GM23248 (cell line): ENCODE data around the gene IL21R.
"Not testable (repeated sequence)": the region's sequence is repeated elsewhere in the genome, so short reads cannot be mapped to it uniquely, and the experiment has no call there.

Experiments used
- EZH2 ChIP-seq: fragments of 200-600 bp; sonication (generic); IDR thresholded peaks from 2 replicates; pipeline ENCODE4 v1.6.1; 2018; ENCODE audit warnings: antibody characterized with exemption, mild to moderate bottlenecking; ENCODE audit not compliant: insufficient read depth, poor library complexity, severe bottlenecking
- EZH2phosphoT487 ChIP-seq: fragments of 200-600 bp; sonication (generic); IDR thresholded peaks from 2 replicates; pipeline ENCODE4 v1.6.1; 2018; ENCODE audit warnings: antibody characterized with exemption, moderate library complexity, mild to moderate bottlenecking, low read depth; ENCODE audit not compliant: insufficient read depth

- TF ChIP-seq EZH2, EZH2phosphoT487: not testable (repeated sequence)
Measured at GRCh38 chr16:27435146-27435545, 33.2 kb downstream of the IL21R start.
